Heart left ventricle (tissue), 16 donors: ENCODE data around the gene C20orf204. TPM values are rescaled to one million over a fixed set of nuclear protein-coding genes. Genes with fewer than 3 reads are reported as not detected.

Source experiments
- ATAC-seq, 4 donors: fragments of 200-7000 bp; cut with Tn5 transposase; one replicate each; pipeline ENCODE4 v1.9.1; 2020 to 2022; ENCODE audit warnings: moderate library complexity in 4 of 4, mild to moderate bottlenecking in 3 of 4, moderate number of reproducible peaks in 1 of 4
- DNase-seq, 5 donors: peaks; one replicate each; pipeline ENCODE4 v3.0.0-alpha.2; 2020
- H3K27ac ChIP-seq, 12 donors: fragments of 200-600 bp; sonication (generic) in 4 of 12; one replicate each; pipeline versions ENCODE4 v1.5.0 to v1.8.0; 2016 to 2022; ENCODE audit warnings: mild to moderate bottlenecking in 2 of 12
- H3K27me3 ChIP-seq, 9 donors: fragments of 200-600 bp; sonication (generic) in 2 of 9; one replicate each; pipeline versions ENCODE4 v1.5.1 to v1.8.0; 2016 to 2022; ENCODE audit warnings: mild to moderate bottlenecking in 3 of 9
- H3K36me3 ChIP-seq, 9 donors: fragments of 200-600 bp; sonication (generic) in 2 of 9; one replicate each; pipeline versions ENCODE4 v1.5.0 to v1.8.0; 2018 to 2022; ENCODE audit warnings: mild to moderate bottlenecking in 2 of 9
- H3K4me1 ChIP-seq, 12 donors: fragments of 200-600 bp; sonication (generic) in 4 of 12; one replicate each; pipeline versions ENCODE4 v1.5.0 to v1.8.0; 2016 to 2022; ENCODE audit warnings: mild to moderate bottlenecking in 3 of 12
- H3K4me3 ChIP-seq, 12 donors: fragments of 200-600 bp; sonication (generic) in 4 of 12; one replicate each; pipeline versions ENCODE4 v1.5.0 to v1.8.0; 2017 to 2022; ENCODE audit warnings: mild to moderate bottlenecking in 9 of 12, moderate library complexity in 4 of 12
- H3K9me3 ChIP-seq, 12 donors: fragments of 200-600 bp; sonication (generic) in 4 of 12; one replicate each; pipeline versions ENCODE4 v1.5.0 to v1.8.0; 2016 to 2022; ENCODE audit warnings: mild to moderate bottlenecking in 1 of 12
- POLR2A ChIP-seq, 2 donors: fragments of 450-650 bp; IDR thresholded peaks; one replicate each; pipeline ENCODE4 v1.6.1; 2017; ENCODE audit warnings: antibody characterized with exemption in 2 of 2, mild to moderate bottlenecking in 2 of 2, moderate library complexity in 2 of 2
- WGBS, 4 donors: extraction: QIAGEN DNeasy Blood & Tissue Kit in 2 of 4; methylation state at CpG; one replicate each; pipeline versions ENCODE4 v1.1.5 to v1.1.7; 2013 to 2018; 5-methylcytosine and 5-hydroxymethylcytosine counted together
- intact Hi-C, 10 donors: fragments of 100-400 bp; cut with DNase I; formaldehyde crosslinking; loops; one replicate each; pipeline versions ENCODE4 v1.11.1 to v1.14.2; 2022
- polyA plus RNA-seq, 2 donors: library from polyadenylated mRNA; stranded (reverse); fragments of 200-250 nt; gene quantifications; one replicate each; pipeline ENCODE4 v1.2.3, GENCODE V29; 2013
- total RNA-seq, 9 donors: library from RNA; depleted of rRNA in 2 of 9; stranded (reverse); fragments of >200 nt in 2 of 9; fragmentation: NEBNext Ultra II Directional in 3 of 9; extraction: Animal tissue kit (Norgen Biotek cat#: 25700) in 3 of 9; gene quantifications; one replicate each; pipeline versions ENCODE4 v1.1.0 to v1.2.4, GENCODE V29; 2016 to 2023
- TF ChIP-seq, protein P1 (sequence below), 12 donors: fragments of 200-600 bp; sonication (generic) in 4 of 12; IDR thresholded peaks; one replicate each; pipeline versions ENCODE4 v1.5.0 to v1.8.0; 2018 to 2022; ENCODE audit warnings: antibody characterized with exemption in 12 of 12, mild to moderate bottlenecking in 5 of 12
- donor health status: ischemic (EF 13 %, LVEDD 7.1; RV severe dilation, severe dysfunction).
- donor health status: healthy with polysubstance abuse.
- donor health status: DM: no; HTN: yes; CAD: no.
- donor health status: DM: no; HTN: no; CAD: no.
- donor health status: ischemic (EF 25% LVEDD 6.9; RV normal size, moderate dysfunction).
- donor health status: ischemic (EF 25% LVEDD 5.7; RV mildly dilated, moderate dysfunction).
- donor health status: healthy.
- donor health status: DM: yes; HTN: yes; CAD: no.
- donor health status: ischemic (EF 35%, LVEDD 5.7; RV mildly dilated, moderate dysfunction).
- donor health status: nonischemic (EF 11% LVEDD 7.7; RV severe dilation, severe dysfunction).
- donor health status: DM: yes; HTN: yes; CAD: no.
- donor health status: PGD.
- donor health status: ischemic (EF 29% LVEDD 5.4; RV normal size, mild dysfunction).
- donor health status: nonischemic (EF 23%, LVEDD 6.1; RV moderate dilation, normal function).

Gene C20orf204
- total and polyA plus RNA-seq, 11 donors: 0.16 to 1.2 (median 0.42) TPM

DNA sequence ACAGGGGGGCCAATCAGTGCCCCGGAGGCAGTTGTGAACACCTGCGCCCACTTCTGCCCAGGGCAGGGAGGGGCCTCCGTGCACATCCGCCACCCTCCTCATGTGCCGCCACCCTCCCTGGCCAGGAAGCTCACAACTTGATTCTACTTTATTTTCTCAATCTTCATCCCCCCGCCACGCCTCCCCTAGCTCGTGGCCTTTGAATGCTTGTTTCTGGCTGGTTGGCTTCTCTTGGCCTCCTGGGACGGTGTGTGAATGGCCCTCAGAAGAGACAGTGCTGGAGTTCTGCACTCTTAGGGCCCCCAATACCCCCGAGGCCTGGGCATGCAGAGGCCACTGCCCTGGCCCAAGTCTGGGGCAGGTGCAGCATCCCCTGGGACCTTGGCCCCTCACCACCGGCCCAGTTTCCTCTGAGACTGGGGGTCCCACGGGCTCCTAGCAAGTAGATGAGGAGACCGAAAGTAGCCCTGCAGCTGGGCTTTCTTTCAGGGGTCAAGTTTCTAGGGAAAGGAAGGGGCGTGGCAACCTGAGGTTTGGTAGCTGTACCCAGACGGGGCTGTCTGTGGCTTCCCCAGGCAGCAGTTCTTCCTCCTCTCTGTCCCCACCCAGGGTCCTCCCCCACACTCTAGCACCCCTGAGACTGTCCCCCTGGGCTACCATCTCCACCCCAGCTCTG lies 42.0 kb downstream of the C20orf204 start:
- 63 to 73% (median 68%) methylated on average over 13 to 15 of the region's 15 CpGs for whole genome bisulfite sequencing, 4 donors
- intact Hi-C loops: no loop called here
- H3K27me3 ChIP-seq: no peaks in the 10 kb centered on the region
- H3K4me3 ChIP-seq: peak overlapping the region in 11 of 12 donors; percentile 24 to 93 (median 82)
- DNase-seq (no peak), ATAC-seq (no peak)
- no peaks in the 10 kb centered on the region for H3K9me3 ChIP-seq
- peaks cover 0 to 34% (median 10%) of the 10 kb centered on the region in 9 donors for H3K36me3 ChIP-seq
- H3K27ac ChIP-seq: peak overlapping the region in 3 of 12 donors; percentile 81 to 95 (median 91)
- peaks cover 0 to 47% (median 20%) of the 10 kb centered on the region in 12 donors for H3K4me1 ChIP-seq
- TF ChIP-seq, protein P1, sequence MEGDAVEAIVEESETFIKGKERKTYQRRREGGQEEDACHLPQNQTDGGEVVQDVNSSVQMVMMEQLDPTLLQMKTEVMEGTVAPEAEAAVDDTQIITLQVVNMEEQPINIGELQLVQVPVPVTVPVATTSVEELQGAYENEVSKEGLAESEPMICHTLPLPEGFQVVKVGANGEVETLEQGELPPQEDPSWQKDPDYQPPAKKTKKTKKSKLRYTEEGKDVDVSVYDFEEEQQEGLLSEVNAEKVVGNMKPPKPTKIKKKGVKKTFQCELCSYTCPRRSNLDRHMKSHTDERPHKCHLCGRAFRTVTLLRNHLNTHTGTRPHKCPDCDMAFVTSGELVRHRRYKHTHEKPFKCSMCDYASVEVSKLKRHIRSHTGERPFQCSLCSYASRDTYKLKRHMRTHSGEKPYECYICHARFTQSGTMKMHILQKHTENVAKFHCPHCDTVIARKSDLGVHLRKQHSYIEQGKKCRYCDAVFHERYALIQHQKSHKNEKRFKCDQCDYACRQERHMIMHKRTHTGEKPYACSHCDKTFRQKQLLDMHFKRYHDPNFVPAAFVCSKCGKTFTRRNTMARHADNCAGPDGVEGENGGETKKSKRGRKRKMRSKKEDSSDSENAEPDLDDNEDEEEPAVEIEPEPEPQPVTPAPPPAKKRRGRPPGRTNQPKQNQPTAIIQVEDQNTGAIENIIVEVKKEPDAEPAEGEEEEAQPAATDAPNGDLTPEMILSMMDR (IDR thresholded peaks at IDR 0.05): no peak
- no peak for TF ChIP-seq POLR2A (IDR thresholded peaks at IDR 0.05)

DNA sequence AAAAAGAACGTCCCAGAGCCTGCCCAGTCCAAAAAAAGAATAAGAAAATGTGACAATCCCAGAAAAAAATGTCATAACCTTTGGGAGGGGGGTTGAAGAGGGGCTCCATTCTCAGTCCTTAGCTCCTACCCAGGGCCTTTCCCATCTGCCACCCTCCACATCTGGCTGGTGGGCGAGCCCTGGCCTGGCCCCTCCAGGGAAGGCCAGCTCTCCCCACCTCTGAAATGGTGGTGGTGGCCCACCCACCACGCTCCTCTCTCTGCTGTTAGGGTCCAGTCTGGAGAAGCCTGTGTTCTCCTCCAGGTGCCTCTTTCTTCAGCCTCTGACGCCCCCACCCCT lies 42.9 kb downstream of the C20orf204 start:
- ATAC-seq: no peak

DNA sequence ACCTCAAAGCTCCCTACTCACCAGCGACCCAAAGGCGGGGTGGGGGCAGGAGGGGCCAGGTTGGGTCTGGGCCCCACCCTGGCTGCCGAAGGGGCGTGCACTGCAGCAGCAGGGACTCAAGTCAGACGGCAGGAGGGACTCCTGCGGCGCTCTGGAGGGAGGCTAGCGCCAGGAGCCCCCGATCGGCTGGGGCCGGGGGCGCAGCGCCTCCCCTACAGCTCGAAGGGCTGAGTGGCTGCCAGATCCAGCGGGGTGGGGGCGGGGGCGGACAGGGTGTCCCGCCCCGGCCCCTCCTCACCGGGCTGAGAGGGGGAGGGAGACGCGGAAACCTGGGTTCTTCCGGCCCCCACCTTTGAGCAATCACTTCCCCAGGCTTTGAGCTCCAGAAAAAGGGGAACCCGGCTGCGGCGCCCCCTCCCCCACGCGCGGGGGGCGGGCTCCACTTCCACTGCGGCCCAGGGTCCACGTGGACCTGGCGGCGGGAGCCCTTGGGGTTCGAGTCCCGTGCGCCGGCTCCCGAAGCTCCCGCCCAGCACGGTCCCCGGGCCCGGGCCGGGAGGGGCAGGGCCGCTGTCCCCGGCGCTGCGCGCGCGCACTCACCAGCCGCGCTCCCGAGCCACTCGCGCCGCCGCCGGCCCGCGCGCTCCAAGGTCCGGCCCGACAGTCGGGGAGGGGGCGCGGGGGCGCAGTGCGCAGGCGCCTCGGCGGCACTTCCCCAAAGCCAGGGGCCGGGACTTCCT lies 43.5 kb downstream of the C20orf204 start, which contains the start of gene RGS19:
RGS19 (minus strand) TSS at position 246 of the 740 bp plus-strand sequence. CDS start 2,632 bp downstream, outside the sequence.
- peaks cover 2 to 60% (median 27%) of the 10 kb centered on the region in 12 donors for H3K4me1 ChIP-seq

More for the DNA sequence above, 42.9 kb downstream of the C20orf204 start:
- TF ChIP-seq POLR2A (IDR thresholded peaks at IDR 0.05): no peak
- TF ChIP-seq, protein P1 (IDR thresholded peaks at IDR 0.05): no peak
- H3K27me3 ChIP-seq: peaks cover 0 to 5% (median 2%) of the 10 kb centered on the region in 9 donors
- H3K4me1 ChIP-seq: peaks cover 2 to 54% (median 25%) of the 10 kb centered on the region in 12 donors
- H3K27ac ChIP-seq: peak overlapping the region; percentile 65 to 95 (median 86)
- DNase-seq: no peak
- peak overlapping the region; percentile 37 to 93 (median 82) for H3K4me3 ChIP-seq
- intact Hi-C loops: no loop called here
- peaks cover 0 to 25% (median 3%) of the 10 kb centered on the region in 9 donors for H3K36me3 ChIP-seq
- H3K9me3 ChIP-seq: no peaks in the 10 kb centered on the region
- 26 to 35% (median 33%) methylated on average over 4 of the region's 4 CpGs for WGBS, 4 donors

More for the DNA sequence above, 43.5 kb downstream of the C20orf204 start, which contains the start of gene RGS19:
- Histone ChIP-seq H3K4me3 (peak within 1 kb of the TSS; percentile 37 to 93 (median 82)), H3K27me3 (peaks cover 0 to 10% (median 7%) of the 10 kb centered on the region in 9 donors), H3K36me3 (peaks cover 0 to 20% (median 0%) of the 10 kb centered on the region in 9 donors), H3K9me3 (no peaks in the 10 kb centered on the region), H3K27ac (peak within 1 kb of the TSS; percentile 65 to 95 (median 86))
- intact Hi-C loops: loop anchor here in 4 of 10 donors (2.0 to 5.0 kb wide), 3 partner anchors 41 to 178 kb away; partner anchors contain the start of gene PCMTD2 (in 1 of the 4)
- 1 to 12% (median 1%) methylated on average over 2 to 73 of the region's 73 CpGs for WGBS, 4 donors
- TF ChIP-seq POLR2A (IDR thresholded peaks at IDR 0.05): no peak
- TF ChIP-seq, protein P1 (IDR thresholded peaks at IDR 0.05): no peak
- ATAC-seq (peak; percentile 33 to 67 (median 55)), DNase-seq (peak; percentile 80 to 92 (median 85))
